SU-DHL-6 (cell line): ENCODE data around the gene TBRG4.

Experiments used
- H2AFZ ChIP-seq: fragments of 200-600 bp; sonication (generic); 2 replicates; pipeline ENCODE4 v1.6.1; 2014; ENCODE audit warnings: low read depth, mild to moderate bottlenecking, moderate library complexity, mixed read lengths, antibody characterized with exemption, low read length; ENCODE audit not compliant: severe bottlenecking
- H3F3A ChIP-seq: fragments of 200-600 bp; shearing (Covaris generic); 2 replicates; pipeline ENCODE4 v1.6.0; 2016; ENCODE audit warnings: antibody characterized with exemption, mild to moderate bottlenecking; ENCODE audit not compliant: insufficient read depth
- H3K27ac ChIP-seq: fragments of 200-600 bp; sonication (generic); 2 replicates; pipeline ENCODE4 v1.5.1; 2016; ENCODE audit warnings: low read depth, mild to moderate bottlenecking, low read length, moderate library complexity, mixed read lengths
- H3K27me3 ChIP-seq: fragments of 200-600 bp; sonication (generic), shearing (Covaris generic); 2 replicates; pipeline ENCODE4 v1.6.0; 2014; ENCODE audit warnings: mild to moderate bottlenecking, low read length
- H3K36me3 ChIP-seq: fragments of 200-600 bp; sonication (generic); 2 replicates; pipeline ENCODE4 v1.6.1; 2014; ENCODE audit warnings: mild to moderate bottlenecking, low read length, mixed read lengths
- H3K4me2 ChIP-seq: fragments of 300-600, 200-600 bp; shearing (Covaris generic), sonication (generic); 2 replicates; pipeline ENCODE4 v1.6.0; 2014; ENCODE audit warnings: low read length, low read depth, mild to moderate bottlenecking; ENCODE audit not compliant: poor library complexity, severe bottlenecking
- H3K4me3 ChIP-seq: fragments of 200-600 bp; sonication (generic); 2 replicates; pipeline ENCODE4 v1.5.1; 2014; ENCODE audit warnings: antibody characterized with exemption, low read length, mild to moderate bottlenecking, mixed read lengths; ENCODE audit not compliant: insufficient read depth, poor library complexity, severe bottlenecking
- H3K79me2 ChIP-seq: fragments of 200-600 bp; sonication (generic); 2 replicates; pipeline ENCODE4 v1.6.1; 2014; ENCODE audit warnings: mild to moderate bottlenecking, low read length, moderate library complexity; ENCODE audit not compliant: insufficient read depth
- H3K9ac ChIP-seq: fragments of 200-600 bp; sonication (generic); 2 replicates; pipeline ENCODE4 v1.7.0; 2014; ENCODE audit warnings: mild to moderate bottlenecking, low read length
- H3K9me2 ChIP-seq: fragments of 200-600 bp; sonication (generic); replicated peaks from 2 replicates; pipeline ENCODE4 v1.6.1; 2014; ENCODE audit warnings: low read length; ENCODE audit not compliant: insufficient read depth
- H3K9me3 ChIP-seq: fragments of 200-600 bp; sonication (generic); 2 replicates; pipeline ENCODE4 v1.6.1; 2014; ENCODE audit warnings: low read length, mixed read lengths; ENCODE audit not compliant: insufficient read depth
- H4K20me1 ChIP-seq: fragments of 200-600 bp; sonication (generic); 2 replicates; pipeline ENCODE4 v1.6.1; 2014; ENCODE audit warnings: low read depth, mild to moderate bottlenecking, antibody characterized with exemption, low read length, moderate library complexity, mixed read lengths
- EZH2phosphoT487 ChIP-seq: fragments of 200-600 bp; sonication (generic), shearing (Covaris generic); conservative IDR thresholded peaks from 2 replicates; pipeline ENCODE4 v1.6.1; 2018; ENCODE audit warnings: mild to moderate bottlenecking, antibody characterized with exemption, low read length, moderate library complexity, mixed read lengths
- TF ChIP-seq, protein P1 (sequence below): fragments of 200-600 bp; sonication (generic); IDR thresholded peaks from one replicate; pipeline ENCODE4 v1.5.1; 2017; ENCODE audit warnings: antibody characterized with exemption, mild to moderate bottlenecking, low read length, moderate library complexity; ENCODE audit not compliant: insufficient read depth, poor library complexity, severe bottlenecking

Gene TBRG4

GRCh38 chr7:45148653-45148973 is 37.1 kb upstream of the TBRG4 start:
- no peaks in the 10 kb centered on the region for H4K20me1 ChIP-seq
- H3K27me3 ChIP-seq, result no peaks in the 10 kb centered on the region
- no peak overlapping the region for H3K4me2 ChIP-seq
- no peaks in the 10 kb centered on the region for H3K36me3 ChIP-seq
- H3K27ac ChIP-seq, result no peak overlapping the region
- H3K9me2 ChIP-seq, result no peaks in the 10 kb centered on the region
- H3K4me3 ChIP-seq, result no peak overlapping the region
- H3K9me3 ChIP-seq, result no peaks in the 10 kb centered on the region
- no peaks in the 10 kb centered on the region for H3K79me2 ChIP-seq
- no peak overlapping the region for H2AFZ ChIP-seq
- TF ChIP-seq, protein P1, sequence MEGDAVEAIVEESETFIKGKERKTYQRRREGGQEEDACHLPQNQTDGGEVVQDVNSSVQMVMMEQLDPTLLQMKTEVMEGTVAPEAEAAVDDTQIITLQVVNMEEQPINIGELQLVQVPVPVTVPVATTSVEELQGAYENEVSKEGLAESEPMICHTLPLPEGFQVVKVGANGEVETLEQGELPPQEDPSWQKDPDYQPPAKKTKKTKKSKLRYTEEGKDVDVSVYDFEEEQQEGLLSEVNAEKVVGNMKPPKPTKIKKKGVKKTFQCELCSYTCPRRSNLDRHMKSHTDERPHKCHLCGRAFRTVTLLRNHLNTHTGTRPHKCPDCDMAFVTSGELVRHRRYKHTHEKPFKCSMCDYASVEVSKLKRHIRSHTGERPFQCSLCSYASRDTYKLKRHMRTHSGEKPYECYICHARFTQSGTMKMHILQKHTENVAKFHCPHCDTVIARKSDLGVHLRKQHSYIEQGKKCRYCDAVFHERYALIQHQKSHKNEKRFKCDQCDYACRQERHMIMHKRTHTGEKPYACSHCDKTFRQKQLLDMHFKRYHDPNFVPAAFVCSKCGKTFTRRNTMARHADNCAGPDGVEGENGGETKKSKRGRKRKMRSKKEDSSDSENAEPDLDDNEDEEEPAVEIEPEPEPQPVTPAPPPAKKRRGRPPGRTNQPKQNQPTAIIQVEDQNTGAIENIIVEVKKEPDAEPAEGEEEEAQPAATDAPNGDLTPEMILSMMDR, result no peak
- TF ChIP-seq EZH2phosphoT487, result no peak
- H3F3A ChIP-seq, result no peaks in the 10 kb centered on the region
- no peak overlapping the region for H3K9ac ChIP-seq

GRCh38 chr7:45147858-45148652 is 36.6 kb upstream of the TBRG4 start:
- no peak for TF ChIP-seq EZH2phosphoT487
- TF ChIP-seq, protein P1, result no peak
- Histone ChIP-seq H3K4me2 (no peak overlapping the region), H3K27me3 (no peaks in the 10 kb centered on the region), H3K27ac (no peak overlapping the region), H3K9me3 (no peaks in the 10 kb centered on the region), H4K20me1 (no peaks in the 10 kb centered on the region), H3K36me3 (no peaks in the 10 kb centered on the region), H3K79me2 (no peaks in the 10 kb centered on the region), H3K9ac (no peak overlapping the region), H3F3A (no peaks in the 10 kb centered on the region), H3K9me2 (no peaks in the 10 kb centered on the region), H2AFZ (no peak overlapping the region), H3K4me3 (no peak overlapping the region)

GRCh38 chr7:45146531-45147379 is 35.3 kb upstream of the TBRG4 start:
- TF ChIP-seq, protein P1, result no peak
- no peak for TF ChIP-seq EZH2phosphoT487
- Histone ChIP-seq H3K79me2 (no peaks in the 10 kb centered on the region), H3K9me2 (no peaks in the 10 kb centered on the region), H3K4me3 (no peak overlapping the region), H3K27me3 (no peaks in the 10 kb centered on the region), H3K9ac (no peak overlapping the region), H3F3A (no peaks in the 10 kb centered on the region), H4K20me1 (no peaks in the 10 kb centered on the region), H2AFZ (no peak overlapping the region), H3K4me2 (no peak overlapping the region), H3K27ac (no peak overlapping the region), H3K9me3 (no peaks in the 10 kb centered on the region), H3K36me3 (no peaks in the 10 kb centered on the region)
